Hepatocyte (in vitro differentiated cells): ENCODE measurements around the gene MX2. TPM values are rescaled to one million over a fixed set of nuclear protein-coding genes. Genes with fewer than 3 reads are reported as not detected.

Experiments used
- DNase-seq: peaks from one replicate; pipeline ENCODE4 v3.0.0-alpha.2; 2016; ENCODE audit warnings: low spot score
- H2AFZ ChIP-seq: fragments of 200-600 bp; sonication (generic); 2 replicates; pipeline ENCODE4 v1.6.0; 2016; ENCODE audit warnings: antibody characterized with exemption, mild to moderate bottlenecking
- H3K27ac ChIP-seq: fragments of 200-600 bp; sonication (generic); 2 replicates; pipeline ENCODE4 v1.5.1; 2016; ENCODE audit warnings: mild to moderate bottlenecking
- H3K27me3 ChIP-seq: fragments of 200-600 bp; sonication (generic); 2 replicates; pipeline ENCODE4 v1.6.1; 2016
- H3K36me3 ChIP-seq: fragments of 200-600 bp; sonication (generic); replicated peaks from 2 replicates; pipeline ENCODE4 v1.5.1; 2016; ENCODE audit warnings: low read depth; ENCODE audit not compliant: insufficient read depth
- H3K4me1 ChIP-seq: fragments of 200-600 bp; sonication (generic); 2 replicates; pipeline ENCODE4 v1.5.1; 2016; ENCODE audit warnings: mild to moderate bottlenecking, moderate library complexity; ENCODE audit not compliant: insufficient read depth
- H3K4me2 ChIP-seq: fragments of 200-600 bp; sonication (generic); 2 replicates; pipeline ENCODE4 v1.6.0; 2016
- H3K4me3 ChIP-seq: fragments of 200-600 bp; sonication (generic); 2 replicates; pipeline ENCODE4 v1.5.1; 2016; ENCODE audit warnings: mild to moderate bottlenecking
- H3K79me2 ChIP-seq: fragments of 200-600 bp; sonication (generic); 2 replicates; pipeline ENCODE4 v1.6.0; 2017; ENCODE audit warnings: mild to moderate bottlenecking
- H3K9me2 ChIP-seq: fragments of 200-600 bp; sonication (generic); replicated peaks from 2 replicates; pipeline ENCODE4 v1.6.0; 2017; ENCODE audit warnings: mild to moderate bottlenecking; ENCODE audit not compliant: insufficient read depth
- H3K9me3 ChIP-seq: fragments of 200-600 bp; sonication (generic); 2 replicates; pipeline ENCODE4 v1.5.1; 2016; ENCODE audit warnings: low read depth, mild to moderate bottlenecking
- H4K20me1 ChIP-seq: fragments of 200-600 bp; sonication (generic); 2 replicates; pipeline ENCODE4 v1.6.0; 2016; ENCODE audit warnings: mild to moderate bottlenecking; ENCODE audit not compliant: insufficient read depth, poor library complexity, severe bottlenecking
- CTCF ChIP-seq: fragments of 200-600 bp; sonication (generic); IDR thresholded peaks from 2 replicates; pipeline ENCODE4 v1.5.1; 2016; ENCODE audit warnings: antibody characterized with exemption, mild to moderate bottlenecking; ENCODE audit not compliant: poor library complexity
- EZH2 ChIP-seq: fragments of 200-600 bp; sonication (generic); IDR thresholded peaks from 2 replicates; pipeline ENCODE4 v1.6.1; 2016; ENCODE audit warnings: antibody characterized with exemption, mild to moderate bottlenecking, borderline replicate concordance
- EZH2phosphoT487 ChIP-seq: fragments of 200-600 bp; sonication (generic); IDR thresholded peaks from one replicate; pipeline ENCODE4 v1.6.1; 2018; ENCODE audit warnings: antibody characterized with exemption, mild to moderate bottlenecking, low read depth, moderate library complexity; ENCODE audit not compliant: unreplicated experiment, severe bottlenecking
- WGBS: methylation state at CpG from one replicate; pipeline ENCODE4 v1.1.6; 2016; ENCODE audit warnings: low lambda C conversion rate; ENCODE audit errors: missing lambda C conversion rate; 5-methylcytosine and 5-hydroxymethylcytosine counted together
- polyA plus RNA-seq: library from polyadenylated mRNA; unstranded; fragments of >200 nt; fragmentation: Nextera tagmentation; extraction: Ambion mirVana; gene quantifications from 2 replicates; pipeline ENCODE4 v1.2.1, GENCODE V29; 2016
- total RNA-seq: library from RNA; depleted of rRNA; stranded (reverse); fragments of >200 nt; gene quantifications from 2 replicates; pipeline ENCODE4 v1.2.3, GENCODE V29; 2014

MX2 gene
- total and polyA plus RNA-seq, 2 experiments from 2014 or later, result 1.1 to 2.6 TPM

GRCh38 chr21:41327753-41328152 is 34.1 kb upstream of the MX2 start:
- Histone ChIP-seq H3K4me1 (peaks cover 6% of the 10 kb centered on the region), H3K27ac (no peak overlapping the region), H3K4me2 (no peak overlapping the region), H3K36me3 (no peaks in the 10 kb centered on the region), H3K27me3 (no peaks in the 10 kb centered on the region), H2AFZ (no peak overlapping the region), H3K79me2 (peaks cover 14% of the 10 kb centered on the region), H3K9me3 (no peaks in the 10 kb centered on the region), H4K20me1 (no peaks in the 10 kb centered on the region), H3K9me2 (no peaks in the 10 kb centered on the region), H3K4me3 (no peak overlapping the region)
- DNase-seq, result no peak
- no peak for TF ChIP-seq CTCF
- no peak for TF ChIP-seq EZH2phosphoT487
- TF ChIP-seq EZH2, result no peak
- WGBS, result 92% methylated on average over 8 of the region's 8 CpGs

GRCh38 chr21:41328660-41329607 is 32.9 kb upstream of the MX2 start:
- Histone ChIP-seq H3K27me3 (no peaks in the 10 kb centered on the region), H3K36me3 (no peaks in the 10 kb centered on the region), H3K4me1 (no peaks in the 10 kb centered on the region), H3K27ac (no peak overlapping the region), H3K9me2 (no peaks in the 10 kb centered on the region), H4K20me1 (no peaks in the 10 kb centered on the region), H3K9me3 (no peaks in the 10 kb centered on the region), H3K4me2 (no peak overlapping the region), H3K4me3 (no peak overlapping the region), H2AFZ (no peak overlapping the region), H3K79me2 (peaks cover 14% of the 10 kb centered on the region)
- TF ChIP-seq CTCF (no peak), EZH2phosphoT487 (no peak), EZH2 (no peak)
- DNase-seq, result no peak
- 88% methylated on average over 16 of the region's 16 CpGs for WGBS

- Histone ChIP-seq H3K4me3 (no peak overlapping the region), H3K9me2 (no peaks in the 10 kb centered on the region), H2AFZ (no peak overlapping the region), H3K79me2 (peaks cover 11% of the 10 kb centered on the region), H3K27ac (no peak overlapping the region), H3K4me1 (no peaks in the 10 kb centered on the region), H4K20me1 (no peaks in the 10 kb centered on the region), H3K9me3 (no peaks in the 10 kb centered on the region), H3K4me2 (no peak overlapping the region), H3K27me3 (no peaks in the 10 kb centered on the region), H3K36me3 (no peaks in the 10 kb centered on the region)
- DNase-seq, result no peak
- TF ChIP-seq CTCF, result no peak
- no peak for TF ChIP-seq EZH2phosphoT487
- no peak for TF ChIP-seq EZH2
- WGBS, result 97% methylated on average over 1 of the region's 1 CpG
Observed at GRCh38 chr21:41333752-41334151, 28.1 kb upstream of the MX2 start.
